ENCODE results near the gene ELF1. TPM values are rescaled to one million over a fixed set of nuclear protein-coding genes. Genes with fewer than 3 reads are reported as not detected.

ELF1 gene
- total RNA-seq, 3 donors from 2014 or later: 80.2 to 111 (median 96.8) TPM

- H3K4me3 ChIP-seq: no peak overlapping the region
- no peak for ATAC-seq
- no peak for TF ChIP-seq CTCF (IDR thresholded peaks at IDR 0.05)
- DNase-seq: no peak
- H3K9me3 ChIP-seq: no peaks in the 10 kb centered on the region
- peaks cover 70% of the 10 kb centered on the region for H3K4me1 ChIP-seq (ENCODE audit: low read depth)
- intact Hi-C loops (cut with DNase I, micrococcal nuclease): no loop called here
- H3K36me3 ChIP-seq (ENCODE audit: low read depth): no peaks in the 10 kb centered on the region
Measured at GRCh38 chr13:41002606-41003005, 16.5 kb downstream of the ELF1 start.

- Histone ChIP-seq H3K4me3 (no peak overlapping the region), H3K36me3 (ENCODE audit: low read depth) (no peaks in the 10 kb centered on the region), H3K4me1 (ENCODE audit: low read depth) (peaks cover 64% of the 10 kb centered on the region), H3K9me3 (no peaks in the 10 kb centered on the region)
- TF ChIP-seq CTCF (IDR thresholded peaks at IDR 0.05): no peak
- intact Hi-C loops (cut with DNase I, micrococcal nuclease): no loop called here
- DNase-seq (no peak), ATAC-seq (no peak)
Measured at GRCh38 chr13:41001695-41002094, 17.4 kb downstream of the ELF1 start.

GRCh38 chr13:40999416-40999815 is 19.7 kb downstream of the ELF1 start:
- Histone ChIP-seq H3K9me3 (no peaks in the 10 kb centered on the region), H3K36me3 (ENCODE audit: low read depth) (no peaks in the 10 kb centered on the region), H3K4me1 (ENCODE audit: low read depth) (peaks cover 68% of the 10 kb centered on the region), H3K4me3 (no peak overlapping the region)
- no peak for TF ChIP-seq CTCF (IDR thresholded peaks at IDR 0.05)
- no peak for ATAC-seq
- no peak for DNase-seq
- intact Hi-C loops (cut with DNase I, micrococcal nuclease): no loop called here

GRCh38 chr13:40996426-40997092 is 22.6 kb downstream of the ELF1 start:
- no peaks in the 10 kb centered on the region for H3K9me3 ChIP-seq
- DNase-seq (no peak), ATAC-seq (no peak)
- TF ChIP-seq CTCF (IDR thresholded peaks at IDR 0.05): no peak
- H3K4me3 ChIP-seq: no peak overlapping the region
- H3K4me1 ChIP-seq (ENCODE audit: low read depth): peaks cover 63% of the 10 kb centered on the region
- peaks cover 5% of the 10 kb centered on the region for H3K36me3 ChIP-seq (ENCODE audit: low read depth)
- intact Hi-C loops (cut with DNase I, micrococcal nuclease): no loop called here

- H3K4me3 ChIP-seq: no peak overlapping the region
- ATAC-seq (no peak), DNase-seq (no peak)
- H3K9me3 ChIP-seq: no peaks in the 10 kb centered on the region
- intact Hi-C loops (cut with DNase I, micrococcal nuclease): no loop called here
- no peak for TF ChIP-seq CTCF (IDR thresholded peaks at IDR 0.05)
- peaks cover 65% of the 10 kb centered on the region for H3K4me1 ChIP-seq (ENCODE audit: low read depth)
- H3K36me3 ChIP-seq (ENCODE audit: low read depth): peaks cover 5% of the 10 kb centered on the region
Measured at GRCh38 chr13:40995997-40996396, 23.1 kb downstream of the ELF1 start.
